ENCODE results near the gene TTC3. TPM values are rescaled to one million over a fixed set of nuclear protein-coding genes. Genes with fewer than 3 reads are reported as not detected.

TTC3 gene
- total and polyA plus RNA-seq, 2 of the 13 experiments (the other 11 are each of a cell fraction or from before 2014, with no cell fraction given): 55.7 to 108 TPM

GRCh38 chr21:37072274-37072987 lies 623 bp upstream of the TTC3 start (continued):
- TF ChIP-seq ARNT2 (CRISPR knock-in tag; IDR thresholded peaks at IDR 0.05; ENCODE audit: low read depth): peak; percentile 82
- TF ChIP-seq ZNF672 (CRISPR knock-in tag; IDR thresholded peaks at IDR 0.05): peak; percentile 31; the same call in 1 of the 2 replicates
- peak; percentile 80; the same call in 1 of the 2 replicates for TF ChIP-seq ZNF768 (CRISPR knock-in tag; IDR thresholded peaks at IDR 0.05)
- peak; percentile 56; the same call in 1 of the 2 replicates for TF ChIP-seq ZNF614 (CRISPR knock-in tag; IDR thresholded peaks at IDR 0.05; ENCODE audit: borderline replicate concordance)
- peak; percentile 54; the same call in 1 of the 2 replicates for TF ChIP-seq ZNF503 (CRISPR knock-in tag; IDR thresholded peaks at IDR 0.05)
- peak; percentile 91 for TF ChIP-seq ZC3H13 (CRISPR knock-in tag; IDR thresholded peaks at IDR 0.05)
- TF ChIP-seq GFI1 (CRISPR knock-in tag; IDR thresholded peaks at IDR 0.05; ENCODE audit: borderline replicate concordance): peak; percentile 76
- TF ChIP-seq PITX1 (CRISPR knock-in tag; IDR thresholded peaks at IDR 0.05): peak; percentile 15; the same call in 1 of the 2 replicates
- 0 out of 2 replicates have a peak, but pooled peaks have one; percentile 6 for TF ChIP-seq BCL6 (CRISPR knock-in tag; IDR thresholded peaks at IDR 0.05)
- TF ChIP-seq AFF4 (CRISPR knock-in tag; IDR thresholded peaks at IDR 0.05): 0 out of 2 replicates have a peak, but pooled peaks have one; percentile 45
- peak; percentile 90; the same call in 1 of the 2 replicates for TF ChIP-seq PATZ1 (CRISPR knock-in tag; IDR thresholded peaks at IDR 0.05)
- peak; percentile 96; the same call in 1 of the 2 replicates for TF ChIP-seq ZFY (CRISPR knock-in tag; IDR thresholded peaks at IDR 0.05)
- TF ChIP-seq PAX8 (CRISPR knock-in tag; IDR thresholded peaks at IDR 0.05; ENCODE audit: borderline replicate concordance): no peak
- TF ChIP-seq ATF7-NPFF (CRISPR knock-in tag; IDR thresholded peaks at IDR 0.05; ENCODE audit: low read depth): peak; percentile 81; the same call in 1 of the 2 replicates
- TF ChIP-seq KMT2B (CRISPR knock-in tag; IDR thresholded peaks at IDR 0.05): peak; percentile 68; the same call in 1 of the 2 replicates
- no peak for TF ChIP-seq CREB3 (CRISPR knock-in tag; IDR thresholded peaks at IDR 0.05)

Data from HepG2 (cell line).